GM19351 (cell line): ENCODE results near the gene ASAP2.

ENCODE experiments used
- ATAC-seq: cut with Tn5 transposase; IDR thresholded peaks from one replicate; pipeline ENCODE4 v1.9.1; 2021; ENCODE audit warnings: mild to moderate bottlenecking, moderate library complexity; ENCODE audit not compliant: unreplicated experiment

ASAP2 gene

DNA sequence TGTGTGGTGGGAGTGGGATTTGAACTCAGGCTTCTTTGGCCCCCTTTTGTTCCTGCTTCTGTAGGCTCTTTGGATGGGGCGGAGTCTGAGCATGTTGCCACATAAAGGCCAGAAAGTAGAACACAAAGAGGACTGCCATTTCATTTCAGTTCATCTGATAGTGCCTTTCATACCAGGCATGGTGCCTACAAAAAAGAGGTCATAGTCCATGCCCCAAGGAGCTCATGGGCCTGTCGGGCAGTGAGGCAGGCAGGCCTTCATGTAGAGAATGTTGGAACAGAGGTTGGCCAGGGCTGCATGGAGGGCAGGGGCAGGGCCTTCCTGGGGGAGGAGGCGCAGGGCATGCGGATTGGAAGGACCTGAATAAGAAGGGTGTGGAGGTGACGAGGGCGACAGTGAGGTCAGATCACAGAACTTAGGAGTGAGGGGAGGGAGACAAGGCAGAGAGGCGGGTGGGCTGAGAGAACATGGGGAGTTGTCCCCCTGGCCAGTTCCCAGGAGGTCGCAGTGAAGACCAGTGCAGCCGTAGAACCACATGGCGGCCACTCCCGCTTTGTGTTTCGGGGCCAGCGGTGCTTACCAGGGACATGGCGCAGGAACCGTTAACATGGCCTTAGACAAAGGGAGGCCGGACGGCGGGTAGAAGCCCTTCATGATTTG is 167.6 kb downstream of the ASAP2 start:
- no peak for ATAC-seq

DNA sequence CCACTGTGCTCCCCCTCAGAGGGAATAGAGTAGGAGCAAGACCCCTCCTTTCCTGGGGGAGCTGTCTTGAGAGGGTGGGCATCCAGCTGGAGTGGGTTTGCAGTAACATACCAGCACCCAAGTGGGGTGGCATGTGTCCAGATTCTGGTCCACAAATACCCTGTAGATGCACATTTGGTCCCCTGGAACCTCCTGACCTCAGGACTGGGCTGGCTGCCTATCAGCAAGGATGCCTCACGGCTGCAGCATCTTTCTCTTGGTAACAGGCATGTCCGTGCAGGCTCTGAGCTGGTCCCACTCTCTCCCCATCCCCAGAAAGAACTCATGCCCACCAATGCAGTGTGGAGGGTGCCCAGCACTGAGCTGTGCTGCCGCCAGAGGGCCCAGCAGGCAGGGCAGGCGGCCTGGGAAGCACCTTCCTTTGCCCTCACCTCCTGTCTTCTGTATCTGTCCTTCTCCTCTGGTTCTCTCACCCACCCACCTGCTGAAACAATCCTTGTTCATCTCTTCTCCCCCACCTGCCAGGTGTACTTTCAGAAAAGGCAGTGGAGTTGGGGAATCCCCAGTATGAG is 169.3 kb downstream of the ASAP2 start:
- ATAC-seq, result no peak

GRCh38 chr2:9377461-9378097 is 171.0 kb downstream of the ASAP2 start:
- ATAC-seq, result no peak

DNA sequence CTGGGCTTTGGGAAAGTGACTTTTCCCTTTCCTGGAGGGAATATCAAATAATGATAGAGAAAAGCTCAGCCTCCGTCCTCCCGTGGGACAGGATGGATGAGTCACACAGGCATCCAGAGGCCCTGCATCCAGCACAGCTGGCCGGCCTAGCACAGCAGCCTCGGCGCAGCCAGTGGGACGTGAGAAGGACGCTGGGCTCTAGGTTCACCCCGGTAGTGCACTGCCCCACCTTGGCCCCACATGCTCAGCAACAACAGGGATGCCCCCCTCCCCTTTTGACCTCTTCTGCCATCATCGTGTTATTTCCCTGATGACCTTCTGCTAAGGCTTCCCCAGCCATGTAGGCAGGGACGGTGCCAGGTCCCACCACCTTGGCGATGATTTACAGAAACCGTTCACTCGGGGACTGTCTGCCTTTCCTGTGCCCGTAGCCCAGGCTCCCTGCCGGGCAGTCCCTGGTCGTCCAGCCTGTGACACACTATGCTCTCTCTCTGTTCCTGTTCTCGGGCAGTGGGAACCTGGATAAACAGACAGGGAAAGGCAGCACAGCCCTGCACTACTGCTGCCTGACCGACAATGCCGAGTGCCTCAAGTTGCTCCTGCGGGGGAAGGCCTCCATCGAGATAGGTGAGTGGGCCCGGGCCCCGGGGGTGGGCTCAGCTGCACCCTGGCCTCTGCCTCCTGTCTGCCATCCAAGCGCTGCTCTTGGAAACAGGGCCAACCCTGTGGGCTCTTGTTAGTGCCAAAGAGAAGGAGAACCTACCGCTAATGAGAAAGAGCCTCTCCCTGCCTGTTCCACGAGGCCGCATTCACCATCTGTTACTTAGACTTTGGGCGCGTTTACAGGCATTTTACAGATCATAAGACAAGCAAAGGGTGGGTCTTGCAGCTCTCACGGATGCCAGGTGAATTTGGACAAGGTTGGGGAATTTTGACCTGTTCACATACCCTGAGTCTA is 172.1 kb downstream of the ASAP2 start:
- no peak for ATAC-seq

GRCh38 chr2:9379391-9379755 is 172.8 kb downstream of the ASAP2 start:
- no peak for ATAC-seq

- ATAC-seq, result no peak
Observed at GRCh38 chr2:9380702-9381628, 174.4 kb downstream of the ASAP2 start.

DNA sequence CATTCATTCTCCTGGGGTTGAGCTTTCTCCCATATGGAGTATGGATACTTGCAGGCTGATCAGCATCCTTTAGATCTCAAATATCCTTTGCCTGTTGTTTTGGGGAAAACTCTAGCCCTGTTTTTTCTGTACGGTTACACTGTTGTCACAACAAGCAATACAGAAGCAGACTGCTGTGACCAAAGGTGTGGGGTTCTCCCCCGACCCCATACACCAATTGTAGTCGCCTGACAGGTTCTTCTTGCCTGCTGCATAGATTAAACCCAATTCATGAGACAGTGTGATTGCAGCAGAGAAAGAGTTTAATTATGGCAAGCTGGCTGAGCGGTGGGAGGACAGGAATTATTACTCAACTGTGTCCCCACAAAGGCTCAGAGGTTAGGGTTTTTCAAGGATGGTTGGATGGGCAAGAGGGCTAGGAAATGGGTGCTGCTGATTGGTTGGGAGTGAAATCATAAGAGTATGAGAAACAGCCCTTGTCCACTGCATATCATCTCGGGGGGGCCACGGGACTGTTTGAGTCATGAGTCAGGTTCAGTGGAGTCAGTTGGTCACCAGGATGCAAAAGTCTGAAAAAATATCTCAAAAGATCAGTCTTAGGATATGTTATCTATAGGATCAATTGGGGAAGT is 176.1 kb downstream of the ASAP2 start:
- ATAC-seq, result no peak

- ATAC-seq, result no peak
Observed at GRCh38 chr2:9384521-9384920, 177.9 kb downstream of the ASAP2 start.

- no peak for ATAC-seq
Observed at GRCh38 chr2:9385841-9386240, 179.2 kb downstream of the ASAP2 start.

GRCh38 chr2:9388199-9388681 is 181.6 kb downstream of the ASAP2 start:
- ATAC-seq, result no peak

DNA sequence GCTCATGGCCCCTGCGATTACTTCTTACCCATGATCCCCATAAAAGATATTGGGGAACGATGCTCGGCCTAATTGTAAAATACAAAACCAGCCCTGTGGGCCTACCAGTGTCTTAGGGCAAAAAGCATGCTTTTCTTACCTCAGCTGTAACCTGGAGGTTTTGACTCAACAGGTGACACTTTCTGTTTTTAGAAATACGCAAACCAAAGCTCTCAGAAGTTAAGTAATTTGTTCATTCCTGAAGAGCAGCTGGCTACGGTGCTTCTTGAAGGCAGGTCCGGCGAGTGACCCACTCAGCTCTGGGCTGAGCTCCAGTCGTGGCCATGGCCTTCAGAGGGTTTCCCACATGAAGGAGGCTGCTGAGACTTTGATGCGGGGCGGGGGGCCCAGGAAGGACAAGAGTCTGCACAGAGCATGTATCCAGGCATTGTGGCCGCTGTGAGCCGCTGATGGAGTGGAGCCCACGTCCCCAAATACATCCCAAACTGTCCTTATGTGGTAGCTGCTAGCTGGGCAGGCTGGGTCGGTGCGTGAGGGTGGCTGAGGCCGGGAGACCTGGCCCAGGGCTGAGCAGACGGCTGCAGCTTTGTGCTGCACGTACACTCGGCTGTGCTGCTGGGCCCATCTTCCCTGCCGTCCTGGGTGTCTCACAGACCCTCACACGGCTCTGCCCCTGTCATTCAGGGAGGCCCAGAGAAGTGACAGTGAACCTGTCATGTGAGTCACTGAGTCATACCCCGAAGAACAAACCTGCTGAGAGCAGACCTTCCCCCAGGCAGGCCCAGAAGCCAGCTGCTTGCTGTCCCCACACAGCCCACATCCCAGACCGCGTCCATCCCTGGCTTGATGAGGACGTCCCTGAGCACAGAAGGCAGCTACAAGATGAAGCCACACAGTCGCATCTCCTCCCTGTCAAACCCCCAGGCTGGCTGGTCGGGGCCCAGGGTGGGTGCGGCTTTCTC is 182.6 kb downstream of the ASAP2 start:
- ATAC-seq, result no peak

DNA sequence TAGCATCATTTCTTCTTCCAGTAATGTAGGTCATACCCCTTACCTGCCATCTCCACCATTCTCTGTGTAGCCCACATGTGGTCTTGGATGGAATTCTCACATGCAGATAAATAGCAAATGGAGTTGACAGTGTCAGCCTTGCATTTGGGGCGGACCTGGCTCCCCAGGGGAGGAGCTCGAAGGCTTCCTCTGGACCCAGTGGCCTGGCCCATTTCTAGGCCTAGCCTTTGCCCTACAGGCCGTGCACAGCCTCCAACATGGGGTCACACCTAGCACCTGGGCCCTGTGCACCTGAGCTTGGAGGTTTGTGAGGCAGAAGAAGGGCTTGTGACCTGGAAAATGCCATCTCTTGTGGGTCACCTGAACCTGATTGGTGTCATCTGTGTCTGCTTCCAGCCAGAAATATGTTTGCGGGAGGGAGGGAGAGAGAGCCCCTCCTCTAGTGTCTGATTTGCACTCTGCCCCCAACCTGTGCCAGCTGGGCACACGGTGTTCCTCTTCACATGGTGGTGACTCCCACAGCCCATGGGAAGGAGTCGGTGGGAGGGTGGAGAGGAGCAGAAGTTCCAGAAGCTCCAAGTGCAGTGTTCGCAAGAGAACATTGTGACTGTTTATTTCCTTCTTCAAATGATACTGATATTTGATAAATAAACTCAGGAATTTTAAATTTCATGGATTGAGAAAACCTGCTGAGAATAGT is 183.7 kb downstream of the ASAP2 start:
- ATAC-seq, result no peak

DNA sequence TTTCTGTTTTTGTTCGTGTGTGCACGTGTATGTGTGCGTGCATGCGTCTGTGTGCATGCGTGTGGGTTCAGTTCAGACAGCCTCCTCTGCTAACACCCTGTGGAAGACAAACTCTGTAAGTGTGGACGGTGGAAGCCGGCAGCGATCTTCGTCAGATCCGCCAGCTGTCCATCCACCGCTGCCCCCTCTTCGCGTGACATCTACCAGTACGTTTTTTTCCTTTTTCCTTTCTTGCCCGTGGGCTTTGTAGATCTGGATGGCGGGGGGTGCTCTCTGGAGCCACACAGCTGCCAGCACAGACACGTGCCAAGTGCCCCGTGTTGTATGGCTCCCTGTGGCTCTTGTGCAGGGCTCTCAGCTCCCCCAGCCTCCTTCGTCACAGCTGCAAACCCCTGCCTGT is 184.4 kb downstream of the ASAP2 start:
- no peak for ATAC-seq

DNA sequence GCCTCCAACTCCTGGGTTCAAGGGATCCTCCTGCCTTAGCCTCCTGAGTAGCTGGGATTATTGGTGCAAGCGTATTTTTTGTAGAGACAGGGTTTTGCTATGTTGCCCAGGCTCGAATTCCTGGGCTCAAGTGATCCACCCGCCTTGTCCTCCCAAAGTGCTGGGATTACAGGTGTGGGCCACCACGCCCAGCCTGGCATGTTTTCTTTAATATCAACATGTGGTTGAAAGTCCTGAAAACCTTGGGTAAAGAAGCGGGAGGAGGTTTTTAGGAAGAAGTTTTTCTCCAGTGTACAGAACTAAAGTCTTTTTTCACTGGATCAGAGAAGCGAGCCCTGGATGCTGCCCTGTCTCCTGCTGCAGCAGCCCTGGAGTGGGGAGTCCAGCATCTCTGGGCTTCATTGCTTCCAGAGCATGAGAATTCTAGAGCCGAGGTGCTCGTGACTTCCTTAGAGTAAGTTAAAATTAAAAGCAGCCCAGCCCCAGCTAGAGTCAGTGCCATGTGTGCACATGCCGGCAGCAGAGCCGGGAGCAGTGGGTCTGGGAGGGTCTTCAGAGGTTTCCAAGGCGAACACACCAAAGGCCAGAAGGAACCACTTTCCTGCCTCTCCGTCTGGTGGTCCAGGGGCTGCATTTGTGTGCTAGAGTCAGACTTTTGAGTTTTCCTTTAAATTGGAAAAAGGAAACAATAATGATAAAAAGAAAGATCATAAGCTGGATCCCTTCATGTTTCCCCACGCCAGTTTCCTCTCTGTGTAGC is 185.5 kb downstream of the ASAP2 start:
- no peak for ATAC-seq

GRCh38 chr2:9392898-9393765 is 186.5 kb downstream of the ASAP2 start:
- no peak for ATAC-seq

- no peak for ATAC-seq
Observed at GRCh38 chr2:9394816-9395215, 188.2 kb downstream of the ASAP2 start.
